Right lobe of liver (tissue), 6 donors: ENCODE measurements around the gene SPAG17. TPM values are rescaled to one million over a fixed set of nuclear protein-coding genes. Genes with fewer than 3 reads are reported as not detected.

ENCODE experiments used
- ATAC-seq, 4 donors: fragments of 200-7000 bp; cut with Tn5 transposase; one replicate each; pipeline ENCODE4 v1.9.1; 2020; ENCODE audit warnings: mild to moderate bottlenecking in 4 of 4, moderate library complexity in 4 of 4
- DNase-seq, 3 donors: peaks; one replicate each; pipeline ENCODE4 v3.0.0-alpha.2; 2020
- H3K27ac ChIP-seq, 3 donors: fragments of 200-600 bp; one replicate each; pipeline ENCODE4 v1.8.0; 2022
- H3K27me3 ChIP-seq, 2 donors: fragments of 200-600 bp; one replicate each; pipeline ENCODE4 v1.8.0; 2022
- H3K36me3 ChIP-seq, 4 donors: fragments of 200-600 bp; sonication (generic) in 1 of 4; one replicate each; pipeline versions ENCODE4 v1.5.1 to v1.8.0; 2017 to 2022; ENCODE audit warnings: control low read depth in 1 of 4
- H3K4me1 ChIP-seq, 4 donors: fragments of 200-600 bp; sonication (generic) in 1 of 4; one replicate each; pipeline versions ENCODE4 v1.5.1 to v1.8.0; 2017 to 2022; ENCODE audit warnings: control low read depth in 1 of 4
- H3K4me3 ChIP-seq, 3 donors: fragments of 200-600 bp; one replicate each; pipeline ENCODE4 v1.8.0; 2022
- H3K9me3 ChIP-seq, 4 donors: fragments of 200-600 bp; sonication (generic) in 1 of 4; one replicate each; pipeline versions ENCODE4 v1.5.1 to v1.8.0; 2017 to 2022; ENCODE audit warnings: control low read depth in 1 of 4
- CTCF ChIP-seq, 4 donors: fragments of 200-600 bp in 3 of 4; fragments of 450-650 bp in 1 of 4; IDR thresholded peaks; one replicate each; pipeline versions ENCODE4 v1.5.1 to v1.8.0; 2016 to 2022; ENCODE audit warnings: antibody characterized with exemption in 4 of 4, mild to moderate bottlenecking in 2 of 4
- POLR2A ChIP-seq: fragments of 450-650 bp; IDR thresholded peaks from one replicate; pipeline ENCODE4 v1.6.1; 2017; ENCODE audit warnings: antibody characterized with exemption, mild to moderate bottlenecking
- WGBS: methylation state at CpG from one replicate; pipeline ENCODE4 v1.1.6; 2018; ENCODE audit warnings: low coverage, low lambda C conversion rate; ENCODE audit not compliant: insufficient coverage; ENCODE audit errors: missing lambda C conversion rate; 5-methylcytosine and 5-hydroxymethylcytosine counted together
- intact Hi-C, 2 donors: fragments of 100-400 bp; cut with DNase I; formaldehyde crosslinking; loops; one replicate each; pipeline versions ENCODE4 v1.11.2 to v1.14.1; 2022
- total RNA-seq, 6 experiments: library from RNA; depleted of rRNA in 2 of 6; stranded (reverse); fragments of >200 nt in 2 of 6; fragmentation: NEBNext Ultra II Directional in 3 of 6; extraction: Animal tissue kit (Norgen Biotek cat#: 25700) in 3 of 6; gene quantifications; one replicate each; pipeline versions ENCODE4 v1.1.0 to v1.2.4, GENCODE V29; 2016 to 2023
- donor health status: DM: no; HTN: yes; CAD: no.
- donor health status: DM: no; HTN: no; CAD: no.
- donor health status: DM: no; HTN: no; CAD: no.
- donor health status: DM: no; HTN: yes; CAD: no.
- donor health status: DM: no; HTN: yes; CAD: no.

SPAG17 gene
- total RNA-seq, 6 experiments from 2014 or later: 0.18 TPM; not detected in 5

- peak; percentile 49 to 59 (median 50) for TF ChIP-seq CTCF (IDR thresholded peaks at IDR 0.05)
- no peak for TF ChIP-seq POLR2A
- no peaks in the 10 kb centered on the region for H3K9me3 ChIP-seq
- H3K27me3 ChIP-seq: no peaks in the 10 kb centered on the region
- intact Hi-C loops: no loop called here
- no peaks in the 10 kb centered on the region for H3K36me3 ChIP-seq
- H3K27ac ChIP-seq: no peak overlapping the region
- DNase-seq (no peak), ATAC-seq (peak in 3 of 4 donors; percentile 33 to 60 (median 57))
- 49% methylated on average over 2 of the region's 2 CpGs for WGBS
- no peaks in the 10 kb centered on the region for H3K4me1 ChIP-seq
- H3K4me3 ChIP-seq: no peak overlapping the region
These were observed 107.5 kb downstream of the SPAG17 start for GRCh38 chr1:118077331-118078045.

- TF ChIP-seq POLR2A (no peak), CTCF (IDR thresholded peaks at IDR 0.05) (no peak)
- Histone ChIP-seq H3K4me1 (no peaks in the 10 kb centered on the region), H3K27me3 (no peaks in the 10 kb centered on the region), H3K4me3 (no peak overlapping the region), H3K9me3 (no peaks in the 10 kb centered on the region), H3K36me3 (no peaks in the 10 kb centered on the region), H3K27ac (no peak overlapping the region)
- intact Hi-C loops: no loop called here
- ATAC-seq (no peak), DNase-seq (no peak)
- WGBS: 72% methylated on average over 3 of the region's 3 CpGs
These were observed 109.9 kb downstream of the SPAG17 start for GRCh38 chr1:118075116-118075515.

GRCh38 chr1:118073648-118074435 is 111.2 kb downstream of the SPAG17 start:
- DNase-seq: no peak
- no peaks in the 10 kb centered on the region for H3K27me3 ChIP-seq
- no peaks in the 10 kb centered on the region for H3K36me3 ChIP-seq
- intact Hi-C loops: no loop called here
- ATAC-seq: no peak
- no peak for TF ChIP-seq POLR2A
- TF ChIP-seq CTCF (IDR thresholded peaks at IDR 0.05): no peak
- 43% methylated on average over 8 of the region's 9 CpGs for WGBS
- no peak overlapping the region for H3K4me3 ChIP-seq
- H3K9me3 ChIP-seq: no peaks in the 10 kb centered on the region
- no peaks in the 10 kb centered on the region for H3K4me1 ChIP-seq
- no peak overlapping the region for H3K27ac ChIP-seq

GRCh38 chr1:118049981-118050380 is 135.0 kb downstream of the SPAG17 start:
- Histone ChIP-seq H3K9me3 (no peaks in the 10 kb centered on the region), H3K36me3 (no peaks in the 10 kb centered on the region), H3K4me1 (no peaks in the 10 kb centered on the region), H3K27me3 (no peaks in the 10 kb centered on the region), H3K4me3 (no peak overlapping the region), H3K27ac (no peak overlapping the region)
- no peak for DNase-seq
- intact Hi-C loops: no loop called here
- no peak for ATAC-seq
- 61% methylated on average over 2 of the region's 2 CpGs for WGBS
- TF ChIP-seq POLR2A (no peak), CTCF (IDR thresholded peaks at IDR 0.05) (no peak)
